Osteoblast (primary cell): ENCODE data around the gene APOC1. TPM values are rescaled to one million over a fixed set of nuclear protein-coding genes. Genes with fewer than 3 reads are reported as not detected.

Experiments used
- DNase-seq: peaks from one replicate; pipeline ENCODE4 v3.0.0; 2011; ENCODE audit warnings: low spot score, mixed read lengths; ENCODE audit not compliant: insufficient read length; ENCODE audit errors: missing footprints
- H2AFZ ChIP-seq: 2 replicates; pipeline ENCODE4 v1.6.0; 2011; ENCODE audit warnings: mild to moderate bottlenecking, low read length
- H3K27ac ChIP-seq: 2 replicates; pipeline ENCODE4 v1.5.1; 2011; ENCODE audit warnings: mild to moderate bottlenecking, low read depth, low read length, moderate library complexity
- H3K27me3 ChIP-seq: 2 replicates; pipeline ENCODE4 v1.6.0; 2012; ENCODE audit warnings: mild to moderate bottlenecking, control low read depth, inconsistent platforms, low read length, moderate library complexity; ENCODE audit not compliant: insufficient read depth
- H3K36me3 ChIP-seq: 2 replicates; pipeline ENCODE4 v1.5.1; 2011; ENCODE audit warnings: mild to moderate bottlenecking, low read length, control low read depth, moderate library complexity; ENCODE audit not compliant: insufficient read depth
- H3K4me1 ChIP-seq: 2 replicates; pipeline ENCODE4 v1.5.1; 2011; ENCODE audit warnings: mild to moderate bottlenecking, low read length, control low read depth, moderate library complexity; ENCODE audit not compliant: insufficient read depth
- H3K4me2 ChIP-seq: 2 replicates; pipeline ENCODE4 v1.6.0; 2011; ENCODE audit warnings: mild to moderate bottlenecking, low read length; ENCODE audit not compliant: insufficient read depth
- H3K4me3 ChIP-seq: fragments of 200-600 bp; sonication (generic); 3 replicates; pipeline ENCODE4 v1.5.1; 2012; ENCODE audit warnings: mild to moderate bottlenecking, low read length, inconsistent platforms; ENCODE audit not compliant: insufficient read depth
- H3K79me2 ChIP-seq: 2 replicates; pipeline ENCODE4 v1.6.0; 2012; ENCODE audit warnings: mild to moderate bottlenecking, low read length, control low read depth, inconsistent platforms; ENCODE audit not compliant: insufficient read depth
- H3K9me3 ChIP-seq: 2 replicates; pipeline ENCODE4 v1.5.1; 2011; ENCODE audit warnings: low read depth, low read length, control low read depth
- H4K20me1 ChIP-seq: 2 replicates; pipeline ENCODE4 v1.6.0; 2012; ENCODE audit warnings: mild to moderate bottlenecking, low read length, control low read depth; ENCODE audit not compliant: insufficient read depth
- total RNA-seq: library from RNA; depleted of rRNA; stranded (reverse); fragments of >200 nt; gene quantifications from 2 replicates; pipeline ENCODE4 v1.2.3, GENCODE V29; 2012
- TF ChIP-seq, protein P1 (sequence below): IDR thresholded peaks from 2 replicates; pipeline ENCODE4 v1.5.1; 2011; ENCODE audit warnings: mild to moderate bottlenecking, low read depth, low read length, moderate library complexity; ENCODE audit errors: extremely low read depth

The APOC1 gene
- total RNA-seq, 1 donor: 1.4 TPM

DNA sequence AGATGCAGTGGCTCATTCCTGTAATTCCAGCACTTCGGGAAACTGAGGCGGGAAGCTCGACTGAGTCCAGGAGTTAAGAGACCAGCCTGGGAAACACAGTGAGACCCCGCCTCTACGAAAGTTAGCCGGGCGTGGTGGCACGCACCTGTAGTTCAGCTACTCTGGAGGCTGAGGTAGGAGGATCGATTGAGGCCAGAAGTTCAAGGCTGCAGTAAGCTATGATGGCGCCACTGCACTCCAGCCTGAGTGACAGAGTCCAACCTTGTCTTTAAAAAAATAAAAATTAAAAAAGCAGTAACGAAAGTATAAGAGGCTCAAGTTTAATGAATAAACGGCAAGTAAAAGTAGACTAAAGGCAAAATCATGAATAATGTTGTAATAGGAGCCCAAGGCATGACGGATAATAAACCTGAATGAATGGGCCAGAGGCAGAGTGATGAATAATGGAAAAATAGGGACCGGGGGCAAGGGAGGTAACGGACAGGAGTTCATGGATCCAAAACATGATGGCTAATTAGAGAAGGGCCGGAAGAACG is 24.5 kb upstream of the APOC1 start:
- peak overlapping the region; percentile 84 for H3K4me3 ChIP-seq
- peak overlapping the region; percentile 95 for H3K27ac ChIP-seq
- H3K79me2 ChIP-seq: peaks cover 31% of the 10 kb centered on the region
- no peaks in the 10 kb centered on the region for H3K27me3 ChIP-seq
- H3K36me3 ChIP-seq: peaks cover 46% of the 10 kb centered on the region
- H3K4me1 ChIP-seq: peaks cover 22% of the 10 kb centered on the region
- H4K20me1 ChIP-seq: peaks cover 12% of the 10 kb centered on the region
- no peak for DNase-seq
- TF ChIP-seq, protein P1, sequence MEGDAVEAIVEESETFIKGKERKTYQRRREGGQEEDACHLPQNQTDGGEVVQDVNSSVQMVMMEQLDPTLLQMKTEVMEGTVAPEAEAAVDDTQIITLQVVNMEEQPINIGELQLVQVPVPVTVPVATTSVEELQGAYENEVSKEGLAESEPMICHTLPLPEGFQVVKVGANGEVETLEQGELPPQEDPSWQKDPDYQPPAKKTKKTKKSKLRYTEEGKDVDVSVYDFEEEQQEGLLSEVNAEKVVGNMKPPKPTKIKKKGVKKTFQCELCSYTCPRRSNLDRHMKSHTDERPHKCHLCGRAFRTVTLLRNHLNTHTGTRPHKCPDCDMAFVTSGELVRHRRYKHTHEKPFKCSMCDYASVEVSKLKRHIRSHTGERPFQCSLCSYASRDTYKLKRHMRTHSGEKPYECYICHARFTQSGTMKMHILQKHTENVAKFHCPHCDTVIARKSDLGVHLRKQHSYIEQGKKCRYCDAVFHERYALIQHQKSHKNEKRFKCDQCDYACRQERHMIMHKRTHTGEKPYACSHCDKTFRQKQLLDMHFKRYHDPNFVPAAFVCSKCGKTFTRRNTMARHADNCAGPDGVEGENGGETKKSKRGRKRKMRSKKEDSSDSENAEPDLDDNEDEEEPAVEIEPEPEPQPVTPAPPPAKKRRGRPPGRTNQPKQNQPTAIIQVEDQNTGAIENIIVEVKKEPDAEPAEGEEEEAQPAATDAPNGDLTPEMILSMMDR: no peak
- H2AFZ ChIP-seq: peak overlapping the region; percentile 85
- H3K9me3 ChIP-seq: no peaks in the 10 kb centered on the region
- peak overlapping the region; percentile 92 for H3K4me2 ChIP-seq

DNA sequence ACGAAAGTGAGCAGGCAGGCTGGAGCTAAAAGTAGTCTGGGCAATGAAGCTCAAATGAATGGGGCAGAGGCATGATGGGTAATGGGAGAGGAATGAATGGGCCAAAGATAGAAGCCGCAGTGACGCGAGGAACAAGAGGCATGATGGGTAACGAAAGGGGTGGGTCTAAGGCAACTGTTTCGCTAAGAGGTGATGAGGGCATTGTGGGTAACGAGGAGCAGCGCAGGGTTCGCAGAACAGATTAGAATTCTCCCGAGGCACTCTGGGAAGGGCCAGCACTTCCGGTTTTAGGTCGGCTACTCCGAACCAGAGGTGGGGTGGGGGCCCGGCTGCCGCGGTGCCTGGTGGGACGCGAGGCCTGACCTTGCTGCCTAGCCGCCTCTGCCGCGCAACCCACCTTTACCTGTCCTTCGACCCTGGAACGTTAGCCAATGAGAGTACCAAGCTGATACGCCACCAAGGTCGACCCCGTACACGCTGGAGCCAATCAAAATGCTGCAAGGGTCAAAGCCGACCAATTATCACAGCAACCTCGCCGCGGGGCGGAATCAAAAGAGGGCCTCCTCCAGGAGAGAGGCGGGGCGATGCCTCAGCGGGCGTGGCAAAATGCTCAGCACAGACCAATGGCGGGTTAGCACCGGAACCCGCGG is 23.9 kb upstream of the APOC1 start:
- Histone ChIP-seq H3K36me3 (peaks cover 49% of the 10 kb centered on the region), H3K4me2 (peak overlapping the region; percentile 92), H3K4me1 (peaks cover 22% of the 10 kb centered on the region), H3K9me3 (no peaks in the 10 kb centered on the region), H3K27ac (peak overlapping the region; percentile 95), H2AFZ (peak overlapping the region; percentile 85), H4K20me1 (peaks cover 16% of the 10 kb centered on the region), H3K79me2 (peaks cover 31% of the 10 kb centered on the region), H3K27me3 (no peaks in the 10 kb centered on the region), H3K4me3 (peak overlapping the region; percentile 84)
- peak; percentile 98 for DNase-seq
- TF ChIP-seq, protein P1: no peak

DNA sequence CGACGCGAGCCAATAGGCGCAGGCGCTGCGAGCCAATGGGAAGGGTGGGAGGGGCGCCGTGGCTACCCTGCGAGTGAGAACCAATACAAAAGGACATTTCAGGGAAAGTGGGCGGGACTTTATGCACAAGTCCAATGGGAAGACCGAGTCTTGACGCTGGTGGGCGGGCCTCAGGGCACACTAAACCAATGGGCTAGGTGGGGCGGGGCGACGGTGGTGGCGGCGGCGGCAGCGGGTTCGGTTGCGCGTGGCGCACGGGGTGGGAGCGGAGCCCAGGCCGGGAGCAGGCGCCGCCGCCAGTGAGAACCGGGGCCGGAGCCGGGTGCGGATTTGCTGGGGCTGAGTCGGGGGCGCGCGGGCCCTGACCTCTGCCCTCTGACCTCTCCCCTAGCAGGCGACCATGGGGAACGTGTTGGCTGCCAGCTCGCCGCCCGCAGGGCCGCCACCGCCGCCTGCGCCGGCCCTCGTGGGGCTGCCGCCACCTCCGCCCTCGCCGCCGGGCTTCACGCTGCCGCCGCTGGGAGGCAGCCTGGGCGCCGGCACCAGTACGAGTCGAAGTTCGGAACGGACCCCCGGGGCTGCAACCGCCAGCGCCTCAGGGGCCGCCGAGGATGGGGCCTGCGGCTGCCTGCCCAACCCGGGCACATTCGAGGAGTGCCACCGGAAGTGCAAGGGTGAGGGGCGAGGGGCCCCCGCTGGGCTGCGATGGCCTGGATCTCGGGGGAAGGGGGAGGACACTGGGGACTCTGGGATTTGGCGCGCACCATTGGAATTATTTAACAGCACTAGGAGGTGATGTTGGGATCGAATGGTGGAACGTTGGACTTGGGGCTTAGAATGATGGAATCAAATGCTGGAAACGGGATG is 23.2 kb upstream of the APOC1 start, which contains the start of gene TOMM40:
Gene TOMM40 (plus strand): TSS at position 239 of the 867 bp plus-strand sequence. CDS start 162 bp downstream, at position 401.
- peaks cover 16% of the 10 kb centered on the region for H4K20me1 ChIP-seq
- peak within 1 kb of the TSS; percentile 89 for H3K4me3 ChIP-seq
- H2AFZ ChIP-seq: peak within 1 kb of the TSS; percentile 85
- TF ChIP-seq, protein P1: no peak
- H3K79me2 ChIP-seq: peaks cover 37% of the 10 kb centered on the region
- no peaks in the 10 kb centered on the region for H3K27me3 ChIP-seq
- DNase-seq: peak; percentile 100
- H3K4me1 ChIP-seq: peaks cover 22% of the 10 kb centered on the region
- no peaks in the 10 kb centered on the region for H3K9me3 ChIP-seq
- peak within 1 kb of the TSS; percentile 100 for H3K4me2 ChIP-seq
- peak within 1 kb of the TSS; percentile 95 for H3K27ac ChIP-seq
- peaks cover 51% of the 10 kb centered on the region for H3K36me3 ChIP-seq
